ENCODE data around the gene WFIKKN2.
"Not testable (repeated sequence)": the region's sequence is repeated elsewhere in the genome, so short reads cannot be mapped to it uniquely, and the experiment has no call there.

WFIKKN2 gene

DNA sequence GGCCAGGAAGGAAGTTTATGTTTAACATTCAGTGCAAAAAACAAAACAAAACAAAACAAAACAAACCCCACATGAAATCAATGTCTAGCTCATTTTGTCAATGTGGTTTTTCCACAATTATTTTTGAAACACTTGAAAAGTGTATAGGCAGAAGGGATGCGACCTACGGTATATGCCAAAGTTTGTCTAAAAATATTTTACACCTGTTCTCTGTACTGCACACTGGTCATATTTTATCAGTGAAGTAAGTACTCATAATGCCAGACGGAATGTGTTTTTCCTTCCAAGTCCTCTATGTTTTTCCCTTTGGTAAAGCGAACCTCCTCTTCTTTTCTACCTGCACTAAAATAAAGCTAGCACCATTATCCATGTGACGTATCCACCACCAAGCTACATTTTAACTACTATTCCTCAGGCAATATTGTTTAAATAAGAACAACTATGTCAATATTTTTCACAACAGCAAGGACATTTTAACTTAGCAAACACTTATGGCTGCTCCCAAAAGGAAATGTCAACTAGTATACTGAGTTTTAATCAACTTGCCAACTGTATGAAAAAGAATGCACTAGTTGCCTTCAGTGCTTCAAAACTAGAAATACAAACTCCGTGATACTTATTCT lies 20.4 kb downstream of the WFIKKN2 start:
- Histone ChIP-seq H3K36me3 (ENCODE audit: control insufficient read depth, insufficient read depth, low read length) (no peaks in the 10 kb centered on the region), H3K9me3 (ENCODE audit: control insufficient read depth, low read length) (no peaks in the 10 kb centered on the region), H3K4me2 (ENCODE audit: low read length) (no peak overlapping the region), H3K79me2 (peaks cover 6% of the 10 kb centered on the region), H2AFZ (no peak overlapping the region), H3K9ac (no peak overlapping the region), H3K27me3 (ENCODE audit: control insufficient read depth, insufficient read depth, low read length) (no peaks in the 10 kb centered on the region), H3K4me1 (peaks cover under 1% of the 10 kb centered on the region), H3K27ac (no peak overlapping the region), H3K4me3 (ENCODE audit: low read depth, low read length) (no peak overlapping the region)
- TF ChIP-seq, protein P1, sequence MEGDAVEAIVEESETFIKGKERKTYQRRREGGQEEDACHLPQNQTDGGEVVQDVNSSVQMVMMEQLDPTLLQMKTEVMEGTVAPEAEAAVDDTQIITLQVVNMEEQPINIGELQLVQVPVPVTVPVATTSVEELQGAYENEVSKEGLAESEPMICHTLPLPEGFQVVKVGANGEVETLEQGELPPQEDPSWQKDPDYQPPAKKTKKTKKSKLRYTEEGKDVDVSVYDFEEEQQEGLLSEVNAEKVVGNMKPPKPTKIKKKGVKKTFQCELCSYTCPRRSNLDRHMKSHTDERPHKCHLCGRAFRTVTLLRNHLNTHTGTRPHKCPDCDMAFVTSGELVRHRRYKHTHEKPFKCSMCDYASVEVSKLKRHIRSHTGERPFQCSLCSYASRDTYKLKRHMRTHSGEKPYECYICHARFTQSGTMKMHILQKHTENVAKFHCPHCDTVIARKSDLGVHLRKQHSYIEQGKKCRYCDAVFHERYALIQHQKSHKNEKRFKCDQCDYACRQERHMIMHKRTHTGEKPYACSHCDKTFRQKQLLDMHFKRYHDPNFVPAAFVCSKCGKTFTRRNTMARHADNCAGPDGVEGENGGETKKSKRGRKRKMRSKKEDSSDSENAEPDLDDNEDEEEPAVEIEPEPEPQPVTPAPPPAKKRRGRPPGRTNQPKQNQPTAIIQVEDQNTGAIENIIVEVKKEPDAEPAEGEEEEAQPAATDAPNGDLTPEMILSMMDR (IDR thresholded peaks at IDR 0.05): no peak

- H3K4me2 ChIP-seq (ENCODE audit: low read length): no peak overlapping the region
- H3K27me3 ChIP-seq (ENCODE audit: control insufficient read depth, insufficient read depth, low read length): no peaks in the 10 kb centered on the region
- H3K9ac ChIP-seq: no peak overlapping the region
- no peaks in the 10 kb centered on the region for H3K9me3 ChIP-seq (ENCODE audit: control insufficient read depth, low read length)
- peaks cover 7% of the 10 kb centered on the region for H3K4me1 ChIP-seq
- no peak overlapping the region for H2AFZ ChIP-seq
- H3K36me3 ChIP-seq (ENCODE audit: control insufficient read depth, insufficient read depth, low read length): no peaks in the 10 kb centered on the region
- peaks cover 8% of the 10 kb centered on the region for H3K79me2 ChIP-seq
- no peak overlapping the region for H3K27ac ChIP-seq
- no peak overlapping the region for H3K4me3 ChIP-seq (ENCODE audit: low read depth, low read length)
- TF ChIP-seq, protein P1 (IDR thresholded peaks at IDR 0.05): no peak
Measured at GRCh38 chr17:50856431-50856830, 21.0 kb downstream of the WFIKKN2 start.

DNA sequence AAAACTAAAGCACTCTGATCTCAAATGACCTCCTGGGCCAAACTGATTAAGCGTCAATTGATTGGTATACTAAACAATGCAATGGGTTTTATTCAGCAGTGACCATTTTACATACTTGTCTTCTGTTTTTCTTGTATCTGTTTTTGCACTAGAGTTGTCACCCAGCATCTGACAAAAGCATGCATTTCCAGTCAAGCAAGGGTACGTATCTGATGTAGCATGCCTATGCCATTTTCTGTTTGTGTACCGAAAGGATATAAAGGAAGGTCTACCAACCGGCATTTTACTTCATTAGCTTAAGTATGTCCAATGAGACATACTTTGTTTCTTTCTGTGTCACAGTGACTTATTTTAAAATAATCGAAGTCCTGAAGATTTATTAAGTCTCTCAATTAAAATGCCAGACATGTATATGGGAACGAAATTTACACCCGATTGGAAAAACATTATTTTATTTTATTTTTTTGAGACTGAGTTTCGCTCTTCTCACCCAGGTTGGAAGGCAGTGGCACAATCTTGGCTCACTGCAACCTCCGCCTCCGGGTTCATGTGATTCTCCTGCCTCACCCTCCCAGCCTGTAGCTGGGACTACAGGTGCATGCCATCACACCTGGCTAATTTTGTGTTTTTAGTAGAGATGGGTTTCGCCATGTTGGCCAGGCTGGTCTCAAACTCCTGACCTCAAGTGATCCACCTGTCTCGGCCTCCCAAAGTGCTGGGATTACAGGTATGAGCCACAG lies 23.3 kb downstream of the WFIKKN2 start:
- H3K36me3 ChIP-seq (ENCODE audit: control insufficient read depth, insufficient read depth, low read length): no peaks in the 10 kb centered on the region
- no peak overlapping the region for H2AFZ ChIP-seq
- peaks cover 23% of the 10 kb centered on the region for H3K79me2 ChIP-seq
- TF ChIP-seq, protein P1 (IDR thresholded peaks at IDR 0.05): no peak
- no peak overlapping the region for H3K27ac ChIP-seq
- no peak overlapping the region for H3K4me2 ChIP-seq (ENCODE audit: low read length)
- peaks cover 9% of the 10 kb centered on the region for H3K4me1 ChIP-seq
- H3K9me3 ChIP-seq (ENCODE audit: control insufficient read depth, low read length): no peaks in the 10 kb centered on the region
- H3K27me3 ChIP-seq (ENCODE audit: control insufficient read depth, insufficient read depth, low read length): no peaks in the 10 kb centered on the region
- no peak overlapping the region for H3K9ac ChIP-seq
- H3K4me3 ChIP-seq (ENCODE audit: low read depth, low read length): no peak overlapping the region

- H2AFZ ChIP-seq; H3K36me3 ChIP-seq (ENCODE audit: control insufficient read depth, insufficient read depth, low read length); H3K4me3 ChIP-seq (ENCODE audit: low read depth, low read length); H3K4me2 ChIP-seq (ENCODE audit: low read length); H3K27me3 ChIP-seq (ENCODE audit: control insufficient read depth, insufficient read depth, low read length); H3K27ac ChIP-seq; H3K9ac ChIP-seq; H3K9me3 ChIP-seq (ENCODE audit: control insufficient read depth, low read length); H3K4me1 ChIP-seq: not testable (repeated sequence)
- peaks cover 25% of the 10 kb centered on the region for H3K79me2 ChIP-seq
Measured at GRCh38 chr17:50859727-50860126, 24.3 kb downstream of the WFIKKN2 start.

- TF ChIP-seq, protein P1 (IDR thresholded peaks at IDR 0.05): no peak
- Histone ChIP-seq H3K4me1 (peaks cover 9% of the 10 kb centered on the region), H3K4me3 (ENCODE audit: low read depth, low read length) (no peak overlapping the region), H3K9me3 (ENCODE audit: control insufficient read depth, low read length) (no peaks in the 10 kb centered on the region), H3K79me2 (peaks cover 36% of the 10 kb centered on the region), H3K36me3 (ENCODE audit: control insufficient read depth, insufficient read depth, low read length) (no peaks in the 10 kb centered on the region), H2AFZ (no peak overlapping the region), H3K9ac (no peak overlapping the region), H3K27me3 (ENCODE audit: control insufficient read depth, insufficient read depth, low read length) (no peaks in the 10 kb centered on the region), H3K4me2 (ENCODE audit: low read length) (no peak overlapping the region), H3K27ac (peak overlapping the region; percentile 94)
Measured at GRCh38 chr17:50861334-50861676, 25.9 kb downstream of the WFIKKN2 start.
